ENCODE results near the gene GRIN1.
A peak's percentile ranks its signal among the peaks of the same experiment; 100 is the strongest.

The GRIN1 gene

DNA sequence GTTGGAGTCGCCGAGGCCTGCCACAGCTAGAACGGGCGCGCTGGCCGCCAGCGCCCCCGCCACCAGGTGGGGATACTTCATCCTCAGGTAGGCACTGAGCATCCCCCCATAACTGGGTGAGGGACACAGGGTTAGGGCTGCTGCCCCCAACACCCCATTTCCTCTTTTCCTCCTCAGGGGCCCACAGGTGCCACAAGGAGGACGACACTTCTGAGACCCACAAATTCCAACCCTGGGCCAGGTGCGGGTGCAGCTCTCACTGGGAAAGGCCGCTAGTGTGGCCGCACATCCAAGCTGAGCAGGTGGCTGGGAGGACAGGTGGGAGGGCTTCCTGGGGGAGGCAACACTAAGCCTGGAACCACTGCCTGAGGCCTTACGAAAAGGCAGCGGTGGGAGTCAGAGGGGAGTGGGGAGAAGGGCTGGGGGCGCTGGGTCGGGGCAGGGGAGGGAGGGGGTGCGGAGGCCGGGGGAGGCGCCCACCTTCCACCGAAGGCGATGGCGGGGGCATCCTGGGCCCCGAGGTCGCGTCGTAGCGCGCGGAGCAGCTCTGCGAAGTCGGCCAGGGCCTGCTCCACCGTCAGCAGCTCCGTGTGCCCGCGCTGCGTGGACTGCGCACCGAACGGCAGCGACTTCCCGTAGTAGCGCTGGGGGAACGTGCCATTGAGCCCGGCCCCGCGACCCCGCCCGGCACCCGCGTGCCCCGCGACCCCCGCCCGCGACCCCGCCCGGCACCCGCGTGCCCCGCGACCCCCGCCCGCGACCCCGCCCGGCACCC is 25.4 kb upstream of the GRIN1 start:
- DNase-seq (ENCODE audit: low read depth) = no peak
- peak overlapping the region; percentile 63 for H3K4me3 ChIP-seq (ENCODE audit: low read depth, low read length)
- TF ChIP-seq, protein P1, sequence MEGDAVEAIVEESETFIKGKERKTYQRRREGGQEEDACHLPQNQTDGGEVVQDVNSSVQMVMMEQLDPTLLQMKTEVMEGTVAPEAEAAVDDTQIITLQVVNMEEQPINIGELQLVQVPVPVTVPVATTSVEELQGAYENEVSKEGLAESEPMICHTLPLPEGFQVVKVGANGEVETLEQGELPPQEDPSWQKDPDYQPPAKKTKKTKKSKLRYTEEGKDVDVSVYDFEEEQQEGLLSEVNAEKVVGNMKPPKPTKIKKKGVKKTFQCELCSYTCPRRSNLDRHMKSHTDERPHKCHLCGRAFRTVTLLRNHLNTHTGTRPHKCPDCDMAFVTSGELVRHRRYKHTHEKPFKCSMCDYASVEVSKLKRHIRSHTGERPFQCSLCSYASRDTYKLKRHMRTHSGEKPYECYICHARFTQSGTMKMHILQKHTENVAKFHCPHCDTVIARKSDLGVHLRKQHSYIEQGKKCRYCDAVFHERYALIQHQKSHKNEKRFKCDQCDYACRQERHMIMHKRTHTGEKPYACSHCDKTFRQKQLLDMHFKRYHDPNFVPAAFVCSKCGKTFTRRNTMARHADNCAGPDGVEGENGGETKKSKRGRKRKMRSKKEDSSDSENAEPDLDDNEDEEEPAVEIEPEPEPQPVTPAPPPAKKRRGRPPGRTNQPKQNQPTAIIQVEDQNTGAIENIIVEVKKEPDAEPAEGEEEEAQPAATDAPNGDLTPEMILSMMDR (IDR thresholded peaks at IDR 0.05; ENCODE audit: control insufficient read depth, extremely low read depth, insufficient read depth) = no peak

DNA sequence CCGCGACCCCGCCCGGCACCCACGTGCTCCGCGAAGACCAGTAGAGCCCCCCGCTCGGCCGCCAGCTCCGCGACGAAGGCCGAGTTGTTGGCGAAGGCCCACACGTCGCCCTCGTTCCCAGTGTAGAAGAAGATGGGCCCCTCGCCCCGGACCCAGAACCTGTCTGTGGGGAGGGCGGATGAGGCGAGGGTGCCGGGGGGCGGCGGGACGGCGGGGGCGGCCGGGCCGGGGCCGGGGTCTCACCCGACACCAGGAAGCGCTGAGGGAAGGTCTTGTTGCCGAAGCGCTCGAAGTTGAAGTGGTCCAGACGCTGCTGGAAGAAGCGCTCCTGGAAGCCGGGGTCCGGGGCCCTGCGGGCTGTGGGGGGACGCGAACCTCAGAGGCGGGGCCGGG is 24.7 kb upstream of the GRIN1 start:
- DNase-seq (ENCODE audit: low read depth) = no peak
- TF ChIP-seq, protein P1 (IDR thresholded peaks at IDR 0.05; ENCODE audit: control insufficient read depth, extremely low read depth, insufficient read depth) = no peak
- peak overlapping the region; percentile 63 for H3K4me3 ChIP-seq (ENCODE audit: low read depth, low read length)

DNA sequence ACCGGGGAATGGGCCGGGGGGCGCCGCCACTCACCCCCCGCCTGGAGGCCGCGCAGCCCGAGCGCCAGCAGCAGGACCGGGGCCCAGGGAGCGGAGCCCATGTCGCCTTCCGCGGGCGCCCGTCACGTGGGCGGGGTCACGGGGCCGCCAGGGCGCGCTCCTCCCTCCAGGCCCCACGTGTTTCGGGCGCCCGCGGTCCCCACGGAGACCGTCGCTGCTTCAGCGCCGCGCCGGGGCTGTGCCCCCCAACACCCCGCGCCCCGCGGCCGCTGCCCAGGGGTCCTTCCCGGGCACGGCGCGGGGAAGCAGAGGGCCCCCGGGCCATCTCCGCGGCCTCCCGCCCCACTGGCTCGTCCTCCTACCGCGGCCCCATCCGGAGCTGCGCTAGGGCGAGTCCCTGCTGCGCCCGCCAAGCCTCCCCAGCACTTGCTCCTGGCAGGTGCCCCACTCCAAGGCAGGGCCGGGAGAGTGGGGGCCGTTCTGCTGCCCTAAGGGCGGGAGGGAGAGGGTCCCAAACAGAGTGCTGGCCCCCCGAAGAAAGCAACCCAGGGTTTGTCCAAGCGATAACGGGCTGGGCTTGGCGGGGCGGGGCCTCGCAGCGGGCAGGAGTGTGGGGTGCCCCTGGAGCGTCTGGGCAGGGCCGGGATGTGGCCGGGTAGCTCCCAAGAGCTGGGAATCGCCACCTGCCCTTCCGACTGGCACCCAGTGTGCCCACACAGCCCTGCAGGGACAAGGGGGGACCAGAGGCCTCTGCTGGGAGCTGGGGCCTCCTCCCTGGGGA is 24.2 kb upstream of the GRIN1 start, which contains the start of gene DPP7:
Gene DPP7 (minus strand): TSS at position 121 of the 781 bp plus-strand sequence. CDS start 20 bp downstream, at position 101.
- TF ChIP-seq, protein P1 (IDR thresholded peaks at IDR 0.05; ENCODE audit: control insufficient read depth, extremely low read depth, insufficient read depth) = no peak
- peak within 1 kb of the TSS; percentile 63 for H3K4me3 ChIP-seq (ENCODE audit: low read depth, low read length)
- no peak for DNase-seq (ENCODE audit: low read depth)

DNA sequence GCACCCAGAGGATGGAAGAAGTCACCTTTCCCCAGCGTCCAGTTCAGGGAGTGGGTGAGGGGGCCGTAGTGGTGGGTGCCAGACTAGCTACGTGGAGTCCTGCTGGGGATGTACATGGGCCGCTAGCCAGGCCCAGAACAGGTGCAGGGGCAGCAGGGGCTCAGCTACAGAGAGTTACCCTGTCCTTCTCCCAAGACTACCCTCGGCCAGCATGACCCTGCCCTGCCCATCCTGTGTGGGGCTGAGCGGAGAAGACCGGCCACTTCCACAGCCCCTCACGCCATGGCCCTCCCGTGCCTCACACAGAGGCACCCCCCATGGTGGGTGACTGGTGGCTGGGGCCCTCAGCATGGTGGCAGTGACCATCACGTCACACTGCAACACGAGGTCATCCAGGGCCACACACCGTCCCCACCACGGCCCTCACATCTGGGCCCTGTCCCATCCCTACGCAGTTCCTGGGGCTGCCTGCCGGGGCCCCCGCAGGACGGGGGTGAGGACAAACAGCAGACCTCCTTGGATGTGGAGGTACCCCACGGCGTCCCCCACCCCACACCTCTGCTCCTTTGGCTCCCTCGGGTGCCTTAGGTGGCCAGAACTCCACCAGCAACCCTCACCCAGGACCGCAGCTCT is 23.4 kb upstream of the GRIN1 start:
- DNase-seq (ENCODE audit: low read depth) = no peak
- TF ChIP-seq, protein P1 (IDR thresholded peaks at IDR 0.05; ENCODE audit: control insufficient read depth, extremely low read depth, insufficient read depth) = no peak
- peak overlapping the region; percentile 63 for H3K4me3 ChIP-seq (ENCODE audit: low read depth, low read length)

DNA sequence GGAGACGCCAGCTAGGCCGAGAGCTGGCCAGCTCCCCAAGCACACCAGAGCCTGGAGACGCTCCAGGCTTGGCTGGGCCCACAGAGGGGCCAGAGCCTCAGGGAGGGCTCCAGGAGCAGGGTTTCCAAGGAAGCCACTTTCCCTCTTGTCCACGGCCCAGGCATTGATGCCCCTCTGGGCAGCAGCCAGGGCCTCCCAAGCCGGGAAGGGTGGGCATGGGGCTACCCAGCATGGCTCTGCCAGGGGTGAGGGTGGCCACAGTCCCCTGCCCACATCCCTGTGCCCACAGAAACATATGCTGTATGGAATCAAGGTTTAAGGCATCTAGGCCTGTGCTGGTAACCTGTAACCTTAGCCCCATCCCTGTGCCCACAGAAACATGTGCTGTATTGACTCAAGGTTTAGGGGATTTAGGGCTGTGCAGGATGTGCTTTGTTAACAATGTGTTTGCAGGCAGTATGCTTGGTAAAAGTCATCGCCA is 22.9 kb upstream of the GRIN1 start:
- DNase-seq (ENCODE audit: low read depth) = no peak
- no peak overlapping the region for H3K4me3 ChIP-seq (ENCODE audit: low read depth, low read length)
- TF ChIP-seq, protein P1 (IDR thresholded peaks at IDR 0.05; ENCODE audit: control insufficient read depth, extremely low read depth, insufficient read depth) = no peak

DNA sequence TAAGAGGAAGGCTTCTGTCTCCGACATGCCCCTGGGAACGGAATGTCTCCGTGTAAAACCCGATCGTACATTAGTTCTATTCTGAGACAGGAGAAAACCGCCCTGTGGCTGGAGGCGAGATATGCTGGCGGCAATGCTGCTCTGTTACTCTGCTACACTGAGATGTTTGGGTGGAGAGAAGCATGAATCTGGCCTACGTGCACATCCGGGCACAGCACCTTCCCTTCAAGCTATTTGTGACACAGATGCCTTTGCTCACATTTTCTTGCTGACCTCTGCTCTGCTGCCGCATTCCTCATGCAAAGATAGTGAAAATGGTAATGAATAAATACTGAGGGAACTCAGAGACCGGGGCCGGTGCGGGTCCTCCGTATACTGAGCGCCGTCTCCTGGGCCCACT is 22.2 kb upstream of the GRIN1 start:
- TF ChIP-seq, protein P1 (IDR thresholded peaks at IDR 0.05; ENCODE audit: control insufficient read depth, extremely low read depth, insufficient read depth) = no peak
- no peak overlapping the region for H3K4me3 ChIP-seq (ENCODE audit: low read depth, low read length)
- DNase-seq (ENCODE audit: low read depth) = no peak
